NCI-H1694 (cell line): ENCODE data around the gene RIC1.
"Not testable (repeated sequence)": the region's sequence is repeated elsewhere in the genome, so short reads cannot be mapped to it uniquely, and the experiment has no call there.

Source experiments
- DNase-seq: peaks from one replicate; lab custom pipeline; 2025; lab: John Stamatoyannopoulos, UW

Gene RIC1

GRCh38 chr9:5667391-5667790 is 38.5 kb downstream of the RIC1 start:
- no peak for DNase-seq

- DNase-seq = no peak
Observed at GRCh38 chr9:5670079-5670478, 41.2 kb downstream of the RIC1 start.

GRCh38 chr9:5671711-5672353 is 42.9 kb downstream of the RIC1 start:
- no peak for DNase-seq

GRCh38 chr9:5675046-5675445 is 46.1 kb downstream of the RIC1 start:
- DNase-seq = not testable (repeated sequence)

GRCh38 chr9:5683591-5683990 is 54.7 kb downstream of the RIC1 start:
- not testable (repeated sequence) for DNase-seq

GRCh38 chr9:5684101-5684500 is 55.2 kb downstream of the RIC1 start:
- no peak for DNase-seq

- no peak for DNase-seq
Observed at GRCh38 chr9:5688109-5688508, 59.2 kb downstream of the RIC1 start.

GRCh38 chr9:5690278-5690677 is 61.4 kb downstream of the RIC1 start:
- DNase-seq = no peak

GRCh38 chr9:5695860-5696259 is 67.0 kb downstream of the RIC1 start:
- DNase-seq = no peak

GRCh38 chr9:5696884-5697283 is 68.0 kb downstream of the RIC1 start:
- no peak for DNase-seq

GRCh38 chr9:5698004-5698403 is 69.1 kb downstream of the RIC1 start:
- no peak for DNase-seq

- no peak for DNase-seq
Observed at GRCh38 chr9:5698810-5699556, 70.1 kb downstream of the RIC1 start.

- DNase-seq = no peak
Observed at GRCh38 chr9:5708414-5708813, 79.5 kb downstream of the RIC1 start.

- DNase-seq = no peak
Observed at GRCh38 chr9:5712651-5713390, 83.9 kb downstream of the RIC1 start.

- DNase-seq = no peak
Observed at GRCh38 chr9:5714501-5715401, 85.8 kb downstream of the RIC1 start.

GRCh38 chr9:5715548-5716127 is 86.7 kb downstream of the RIC1 start:
- DNase-seq = no peak

- DNase-seq = not testable (repeated sequence)
Observed at GRCh38 chr9:5717434-5717833, 88.5 kb downstream of the RIC1 start.

GRCh38 chr9:5718296-5719032 is 89.6 kb downstream of the RIC1 start:
- no peak for DNase-seq

GRCh38 chr9:5719100-5719926 is 90.4 kb downstream of the RIC1 start:
- no peak for DNase-seq

- DNase-seq = no peak
Observed at GRCh38 chr9:5720151-5720550, 91.2 kb downstream of the RIC1 start.
